Astrocyte (in vitro differentiated cells and primary cell): Measurements from ENCODE around the gene P3H1. TPM values are rescaled to one million over a fixed set of nuclear protein-coding genes. Genes with fewer than 3 reads are reported as not detected.
A peak's percentile ranks its signal among the peaks of the same experiment; 100 is the strongest.

Source experiments
- DNase-seq: peaks from one replicate; pipeline ENCODE4 v3.0.0-alpha.2; 2010; ENCODE audit warnings: low read depth
- FAIRE-seq: peaks from 2 replicates; lab custom pipeline; 2011; peaks lifted over from hg19 to GRCh38; lab: Jason Lieb, UNC
- H2AFZ ChIP-seq: 2 replicates; pipeline ENCODE4 v1.6.0; 2012; ENCODE audit warnings: low read depth, low read length, inconsistent platforms
- H3K27ac ChIP-seq: 2 replicates; pipeline ENCODE4 v1.5.1; 2011; ENCODE audit warnings: low read depth, low read length, inconsistent platforms
- H3K27me3 ChIP-seq: 2 replicates; pipeline ENCODE4 v1.6.0; 2011; ENCODE audit warnings: low read length, inconsistent platforms; ENCODE audit not compliant: insufficient read depth
- H3K36me3 ChIP-seq: 2 replicates; pipeline ENCODE4 v1.5.1; 2011; ENCODE audit warnings: low read length, inconsistent platforms; ENCODE audit not compliant: insufficient read depth
- H3K4me1 ChIP-seq: 2 replicates; pipeline ENCODE4 v1.5.1; 2011; ENCODE audit warnings: low read length, inconsistent platforms; ENCODE audit not compliant: insufficient read depth
- H3K4me2 ChIP-seq: 2 replicates; pipeline ENCODE4 v1.6.0; 2012; ENCODE audit warnings: low read length, inconsistent platforms
- H3K4me3 ChIP-seq: 2 replicates; pipeline ENCODE4 v1.5.1; 2011; ENCODE audit warnings: low read depth, mild to moderate bottlenecking, low read length, inconsistent platforms; ENCODE audit not compliant: insufficient read depth
- H3K79me2 ChIP-seq: 2 replicates; pipeline ENCODE4 v1.6.0; 2012; ENCODE audit warnings: mild to moderate bottlenecking, low read length, inconsistent platforms; ENCODE audit not compliant: insufficient read depth
- H3K9ac ChIP-seq: 2 replicates; pipeline ENCODE4 v1.6.0; 2012; ENCODE audit warnings: mild to moderate bottlenecking, low read length, inconsistent platforms
- H3K9me3 ChIP-seq: 2 replicates; pipeline ENCODE4 v1.5.1; 2012; ENCODE audit warnings: low read depth, mild to moderate bottlenecking, low read length, inconsistent platforms; ENCODE audit not compliant: insufficient read depth
- H4K20me1 ChIP-seq: 2 replicates; pipeline ENCODE4 v1.6.0; 2012; ENCODE audit warnings: low read length, inconsistent platforms; ENCODE audit not compliant: insufficient read depth
- H3K27ac Mint-ChIP-seq: one replicate; pipeline ENCODE4 v1.8.0; 2021; ENCODE audit warnings: mild to moderate bottlenecking, mixed read lengths; ENCODE audit not compliant: unreplicated experiment
- H3K27me3 Mint-ChIP-seq: one replicate; pipeline ENCODE4 v1.8.0; 2021; ENCODE audit warnings: low read depth, mixed read lengths; ENCODE audit not compliant: unreplicated experiment
- H3K36me3 Mint-ChIP-seq: one replicate; pipeline ENCODE4 v1.8.0; 2021; ENCODE audit warnings: low read depth, mixed read lengths; ENCODE audit not compliant: unreplicated experiment
- H3K4me1 Mint-ChIP-seq: one replicate; pipeline ENCODE4 v1.8.0; 2021; ENCODE audit warnings: low read depth, mixed read lengths; ENCODE audit not compliant: unreplicated experiment
- H3K4me3 Mint-ChIP-seq: one replicate; pipeline ENCODE4 v1.8.0; 2021; ENCODE audit warnings: mild to moderate bottlenecking, moderate library complexity, mixed read lengths; ENCODE audit not compliant: unreplicated experiment
- H3K9me3 Mint-ChIP-seq: one replicate; pipeline ENCODE4 v1.8.0; 2021; ENCODE audit warnings: mild to moderate bottlenecking, mixed read lengths; ENCODE audit not compliant: unreplicated experiment
- CTCF ChIP-seq: IDR thresholded peaks from 2 replicates; pipeline ENCODE4 v1.5.1; 2011; ENCODE audit warnings: low read depth, mild to moderate bottlenecking, inconsistent platforms, low read length, moderate library complexity; ENCODE audit not compliant: insufficient read depth
- EZH2 ChIP-seq: IDR thresholded peaks from 2 replicates; pipeline ENCODE4 v1.6.1; 2012; ENCODE audit warnings: mild to moderate bottlenecking, low read length, inconsistent platforms; ENCODE audit not compliant: insufficient read depth
- total RNA-seq: library from RNA; stranded (reverse); gene quantifications from 2 replicates; pipeline ENCODE4 v1.2.1, GENCODE V29; 2021

Gene P3H1
- total RNA-seq, 1 donor from 2014 or later = 277 TPM

DNA sequence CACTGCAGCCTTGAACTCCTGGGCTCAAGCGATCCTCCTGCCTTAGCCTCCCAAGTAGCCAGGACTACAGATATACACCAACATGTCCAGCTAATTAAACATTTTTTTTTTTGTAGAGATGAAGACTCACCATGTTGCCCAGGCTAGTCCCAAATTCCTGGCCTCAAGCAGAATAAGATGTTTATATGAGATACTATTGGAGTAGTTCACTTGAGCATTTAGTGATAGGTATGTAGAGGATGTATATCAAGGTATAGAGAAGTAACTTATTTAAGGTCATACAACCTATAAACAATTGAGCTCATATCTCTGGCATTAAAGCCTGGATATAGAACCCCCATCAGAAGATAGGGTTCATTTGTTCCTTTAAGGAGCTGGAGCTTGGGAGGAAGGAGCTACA is 13.3 kb upstream of the P3H1 start:
- Histone ChIP-seq H3K27ac (no peak overlapping the region), H3K36me3 (peaks cover 10% of the 10 kb centered on the region), H3K9me3 (no peaks in the 10 kb centered on the region), H3K4me3 (no peak overlapping the region), H3K27me3 (no peaks in the 10 kb centered on the region), H4K20me1 (peaks cover 23% of the 10 kb centered on the region), H3K79me2 (no peaks in the 10 kb centered on the region), H3K9ac (no peak overlapping the region), H3K4me2 (no peak overlapping the region), H3K4me1 (peaks cover 4% of the 10 kb centered on the region), H2AFZ (no peak overlapping the region)
- Mint-ChIP-seq H3K27ac (no peak overlapping the region), H3K36me3 (peaks cover 43% of the 10 kb centered on the region), H3K4me1 (no peaks in the 10 kb centered on the region), H3K4me3 (no peak overlapping the region), H3K9me3 (no peaks in the 10 kb centered on the region), H3K27me3 (no peaks in the 10 kb centered on the region)
- no peak for TF ChIP-seq EZH2
- DNase-seq = no peak
- FAIRE-seq = no peak

- Histone ChIP-seq H3K4me1 (no peaks in the 10 kb centered on the region), H2AFZ (no peak overlapping the region), H3K27ac (no peak overlapping the region), H3K27me3 (no peaks in the 10 kb centered on the region), H4K20me1 (peaks cover 28% of the 10 kb centered on the region), H3K4me2 (no peak overlapping the region), H3K79me2 (no peaks in the 10 kb centered on the region), H3K36me3 (peaks cover 14% of the 10 kb centered on the region), H3K9me3 (no peaks in the 10 kb centered on the region), H3K9ac (no peak overlapping the region), H3K4me3 (no peak overlapping the region)
- H3K4me3 Mint-ChIP-seq = no peak overlapping the region
- peaks cover 47% of the 10 kb centered on the region for H3K36me3 Mint-ChIP-seq
- no peaks in the 10 kb centered on the region for H3K27me3 Mint-ChIP-seq
- TF ChIP-seq CTCF (no peak), EZH2 (no peak)
- no peaks in the 10 kb centered on the region for H3K9me3 Mint-ChIP-seq
- H3K27ac Mint-ChIP-seq = no peak overlapping the region
- no peaks in the 10 kb centered on the region for H3K4me1 Mint-ChIP-seq
- FAIRE-seq = no peak
- DNase-seq = no peak
Measured at GRCh38 chr1:42779725-42780124, 12.9 kb upstream of the P3H1 start.

- TF ChIP-seq EZH2 = no peak
- TF ChIP-seq CTCF = peak; percentile 72
- H3K27ac Mint-ChIP-seq = peak overlapping the region; percentile 27
- H3K4me1 Mint-ChIP-seq = peaks cover 5% of the 10 kb centered on the region
- no peaks in the 10 kb centered on the region for H3K9me3 ChIP-seq
- no peaks in the 10 kb centered on the region for H3K27me3 Mint-ChIP-seq
- H3K9me3 Mint-ChIP-seq = no peaks in the 10 kb centered on the region
- peaks cover 9% of the 10 kb centered on the region for H3K79me2 ChIP-seq
- no peaks in the 10 kb centered on the region for H3K27me3 ChIP-seq
- H3K4me3 Mint-ChIP-seq = no peak overlapping the region
- no peak overlapping the region for H3K9ac ChIP-seq
- H3K36me3 ChIP-seq = peaks cover 22% of the 10 kb centered on the region
- DNase-seq (no peak), FAIRE-seq (no peak)
- H3K4me2 ChIP-seq = no peak overlapping the region
- H4K20me1 ChIP-seq = peaks cover 43% of the 10 kb centered on the region
- no peak overlapping the region for H2AFZ ChIP-seq
- peaks cover 45% of the 10 kb centered on the region for H3K36me3 Mint-ChIP-seq
- H3K27ac ChIP-seq = no peak overlapping the region
- H3K4me3 ChIP-seq = no peak overlapping the region
- no peaks in the 10 kb centered on the region for H3K4me1 ChIP-seq
Measured at GRCh38 chr1:42777852-42778251, 11.0 kb upstream of the P3H1 start.
